ENCODE data around the gene DISP2.

The DISP2 gene

GRCh38 chr15:40325700-40326099 lies 32.3 kb upstream of the DISP2 start:
- no peak for DNase-seq

DNA sequence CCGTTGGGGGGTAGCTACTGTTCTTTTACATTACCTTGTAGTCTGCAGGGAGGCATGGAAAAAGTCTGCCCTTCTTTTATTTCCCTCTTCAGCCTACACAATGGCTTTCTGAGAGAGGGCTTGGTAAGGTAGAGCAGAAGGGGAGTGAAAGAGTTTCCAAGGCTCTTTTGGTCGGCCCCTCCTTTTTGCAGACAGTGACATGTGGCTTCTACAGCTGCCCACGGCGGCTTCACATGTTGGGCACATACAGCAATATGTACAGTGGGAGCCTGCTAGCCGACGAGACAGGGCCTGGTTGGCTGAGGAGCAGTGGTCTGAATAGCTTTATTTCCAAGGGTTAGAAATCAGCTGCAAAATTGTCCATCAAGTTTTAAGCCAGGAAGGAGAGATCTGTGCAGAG lies 30.6 kb upstream of the DISP2 start:
- DNase-seq, result no peak

GRCh38 chr15:40328176-40328575 lies 29.8 kb upstream of the DISP2 start:
- no peak for DNase-seq

GRCh38 chr15:40328751-40329150 lies 29.3 kb upstream of the DISP2 start:
- no peak for DNase-seq

DNA sequence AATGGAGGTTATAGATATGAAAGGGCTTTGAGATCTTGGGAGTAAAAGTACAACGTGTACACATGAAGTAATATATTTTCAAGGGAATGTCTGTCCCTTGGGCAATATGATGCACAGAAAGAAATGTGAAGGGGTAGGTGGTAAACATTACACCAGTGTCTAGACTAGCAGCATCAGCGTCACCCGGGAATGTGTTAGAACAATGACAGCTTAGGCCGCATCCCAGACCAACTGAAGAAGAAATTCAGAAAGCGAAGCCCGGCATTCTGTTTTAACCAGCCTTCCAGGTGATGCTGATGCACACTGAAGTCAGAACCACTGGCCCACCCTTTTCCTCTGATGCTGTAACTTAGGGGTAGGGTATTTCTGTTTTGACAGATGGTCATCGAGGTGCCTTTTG lies 28.2 kb upstream of the DISP2 start:
- no peak for DNase-seq

DNA sequence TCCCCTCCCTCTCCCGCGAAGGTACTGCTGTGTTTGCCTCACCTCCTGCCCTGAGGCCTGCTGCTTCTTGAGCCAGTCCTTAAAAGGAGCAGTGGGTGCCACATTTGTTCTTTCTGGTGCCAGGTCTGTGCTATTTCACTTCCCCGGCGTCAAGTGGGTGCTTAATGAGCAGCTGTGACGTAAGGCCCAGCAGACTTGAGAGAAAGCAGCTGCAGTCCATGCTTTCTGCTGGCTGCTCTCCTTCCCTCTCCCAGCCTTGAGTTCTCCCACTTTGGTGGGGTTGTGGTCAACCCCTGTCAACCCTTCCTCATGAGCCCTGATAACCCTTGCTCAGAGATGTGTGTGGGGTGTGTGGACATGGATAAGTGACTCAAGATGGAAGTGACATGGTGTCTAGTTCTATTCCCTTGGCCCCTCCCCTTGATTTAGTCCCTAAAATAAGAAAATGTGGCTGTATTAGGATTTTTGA lies 27.6 kb upstream of the DISP2 start:
- no peak for DNase-seq

DNA sequence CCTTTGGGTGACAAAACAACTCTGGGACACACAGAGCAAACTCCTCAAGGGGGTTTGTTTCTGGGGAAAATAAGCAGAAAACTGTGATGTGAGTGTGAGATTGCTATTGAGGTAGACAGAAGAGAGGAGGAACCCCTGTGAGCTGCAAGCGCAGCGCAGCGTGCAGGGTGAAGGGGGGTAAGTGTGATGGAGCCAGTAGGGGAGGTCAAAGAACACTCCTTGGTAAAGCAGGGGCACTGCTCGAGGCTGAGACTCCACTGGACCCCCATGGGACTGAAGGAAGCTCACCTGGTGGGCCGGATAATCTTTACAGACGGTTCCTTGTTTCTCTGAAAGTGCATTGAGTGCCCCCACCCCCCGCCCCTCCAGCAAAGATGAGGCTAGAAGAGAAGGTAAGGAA lies 27.0 kb upstream of the DISP2 start:
- DNase-seq, result no peak

GRCh38 chr15:40331637-40332036 lies 26.4 kb upstream of the DISP2 start:
- no peak for DNase-seq

DNA sequence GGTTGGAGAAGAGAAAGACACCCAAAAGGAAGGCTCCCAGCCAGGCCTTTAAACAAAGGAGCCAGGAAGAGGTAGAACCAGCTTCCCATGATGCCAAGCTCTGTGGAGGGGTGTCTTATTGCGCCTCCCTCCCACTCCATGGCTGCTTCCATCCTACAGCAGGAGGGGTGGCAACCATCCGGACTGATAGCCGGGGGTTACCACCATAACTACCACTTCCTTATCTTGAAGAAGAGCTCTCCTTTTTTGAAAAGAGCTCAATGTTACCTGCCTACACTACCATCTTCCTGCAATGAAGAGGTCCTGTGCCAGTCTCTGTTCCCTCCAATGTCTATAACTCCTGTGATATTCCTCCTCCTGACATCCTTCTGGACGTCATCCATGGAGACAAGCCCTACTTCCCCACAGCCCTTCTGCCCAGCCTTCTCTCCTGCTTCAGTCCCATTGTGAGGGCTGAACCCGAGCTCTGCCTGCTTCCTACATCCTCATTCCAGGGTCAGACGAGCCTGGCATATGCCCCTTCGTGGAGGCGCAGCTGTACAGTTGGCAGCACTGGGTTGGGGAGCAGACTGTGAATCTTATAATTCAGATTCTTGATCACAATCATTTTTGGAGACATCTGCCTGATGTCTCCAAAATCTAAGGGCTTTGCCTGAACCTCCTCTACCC lies 25.8 kb upstream of the DISP2 start:
- no peak for DNase-seq

DNA sequence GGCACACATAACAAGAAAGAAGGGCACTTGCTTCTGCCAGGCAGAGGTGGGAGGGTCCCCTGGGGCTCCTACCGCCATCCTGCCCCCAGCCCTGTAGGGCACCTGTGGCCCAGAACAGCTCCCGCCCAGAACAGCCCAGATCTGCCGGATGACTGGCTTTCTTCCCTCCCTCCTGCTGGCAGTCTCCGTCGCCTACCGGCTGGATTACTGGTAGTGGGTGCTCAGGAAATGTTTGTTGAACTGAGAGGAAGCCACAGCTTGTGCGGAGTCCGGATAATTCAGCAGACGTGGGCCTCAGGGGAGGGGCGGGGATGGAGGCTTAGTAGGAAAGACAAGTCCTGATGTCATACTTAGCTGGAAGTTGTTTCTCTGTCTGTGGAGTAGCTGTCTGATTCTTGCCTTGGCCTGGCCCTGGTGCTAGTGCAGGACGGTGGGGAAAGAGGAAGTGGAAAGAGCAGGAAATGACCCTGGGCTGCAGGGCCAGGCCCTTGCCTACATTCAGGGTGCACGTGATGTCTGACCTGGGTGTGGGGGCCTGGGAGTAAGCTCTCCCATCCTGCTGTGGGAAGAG lies 24.0 kb upstream of the DISP2 start:
- DNase-seq, result no peak

DNA sequence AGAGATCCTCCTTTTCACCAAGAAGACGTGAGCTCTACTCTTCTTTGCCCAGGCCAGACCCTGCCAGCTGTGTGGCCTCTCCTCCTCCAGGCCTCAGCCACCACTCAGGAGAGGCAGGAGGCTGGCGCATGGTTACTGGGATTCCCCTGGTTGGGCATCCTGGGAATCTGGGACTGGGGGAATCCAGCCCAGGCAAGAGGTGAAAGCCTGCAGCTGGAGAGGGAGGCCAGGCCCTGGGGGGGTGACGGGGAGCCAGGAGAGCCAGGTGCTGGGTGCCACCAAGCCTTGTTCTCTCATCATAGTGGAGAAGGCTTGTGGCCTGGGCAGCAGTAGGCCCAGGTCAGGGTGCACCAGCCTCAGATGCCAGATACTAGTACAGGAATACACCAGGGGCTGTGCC lies 23.5 kb upstream of the DISP2 start:
- no peak for DNase-seq

- no peak for DNase-seq
These were observed 22.9 kb upstream of the DISP2 start for GRCh38 chr15:40334941-40335795.

GRCh38 chr15:40335938-40336743 lies 21.9 kb upstream of the DISP2 start:
- DNase-seq, result no peak

DNA sequence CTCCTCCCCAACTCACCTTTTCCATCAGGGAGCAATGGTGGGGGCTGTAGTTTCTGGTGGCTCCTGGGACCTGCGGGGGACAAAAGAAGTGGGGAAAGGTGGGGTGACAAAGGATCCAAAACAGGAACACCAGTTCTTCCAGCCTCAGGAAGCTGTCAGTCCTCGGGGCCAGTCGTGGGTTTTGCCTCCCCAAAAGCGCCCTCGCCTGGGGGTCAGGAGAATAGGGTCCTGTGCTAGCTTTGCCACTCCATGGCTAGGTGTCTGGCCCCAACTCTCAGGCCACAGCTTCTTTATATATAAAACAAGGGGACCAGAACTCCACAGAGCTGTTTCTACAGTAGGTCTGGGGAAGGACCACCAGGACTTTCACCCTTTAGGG lies 21.3 kb upstream of the DISP2 start:
- DNase-seq, result no peak

- no peak for DNase-seq
These were observed 20.4 kb upstream of the DISP2 start for GRCh38 chr15:40337597-40337996.

- peak; percentile 54 to 72 (median 65) for DNase-seq
These were observed 19.9 kb upstream of the DISP2 start for GRCh38 chr15:40338041-40338657.

DNA sequence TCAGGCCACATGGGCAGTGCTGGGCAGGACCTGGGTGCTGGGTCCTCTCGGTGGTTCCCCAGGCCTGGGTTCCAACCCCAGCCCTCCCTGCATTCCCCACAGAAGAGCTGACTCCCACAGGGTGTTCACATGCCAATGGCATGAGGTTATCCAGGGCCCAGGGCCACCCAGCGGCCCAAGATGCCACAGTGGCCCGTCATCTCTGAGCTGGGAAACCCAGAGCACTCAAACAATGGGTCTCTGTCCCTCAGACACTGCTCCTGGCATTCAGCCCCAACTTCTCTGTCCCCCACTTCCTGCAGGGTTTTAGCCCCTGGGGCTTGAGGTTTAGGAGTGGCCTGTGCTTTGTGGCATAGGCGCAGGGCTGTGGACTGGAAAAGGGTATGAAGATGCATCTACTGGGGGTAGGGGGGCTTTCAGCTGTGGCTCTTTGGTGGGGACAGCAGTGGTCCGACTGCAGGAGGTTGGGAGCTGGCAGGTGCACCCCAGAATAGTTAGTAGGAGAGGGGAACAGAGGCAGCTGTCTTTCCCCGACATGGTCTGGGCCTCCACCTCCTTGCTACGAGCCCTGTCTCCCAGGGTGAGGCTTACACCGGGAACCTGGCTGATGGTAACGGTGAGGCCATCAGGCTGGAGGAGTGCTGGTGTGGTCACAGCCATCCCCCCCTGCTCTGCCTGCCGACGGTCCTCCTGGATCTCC lies 18.9 kb upstream of the DISP2 start:
- no peak for DNase-seq

- no peak for DNase-seq
These were observed 18.4 kb upstream of the DISP2 start for GRCh38 chr15:40339621-40339945.

DNA sequence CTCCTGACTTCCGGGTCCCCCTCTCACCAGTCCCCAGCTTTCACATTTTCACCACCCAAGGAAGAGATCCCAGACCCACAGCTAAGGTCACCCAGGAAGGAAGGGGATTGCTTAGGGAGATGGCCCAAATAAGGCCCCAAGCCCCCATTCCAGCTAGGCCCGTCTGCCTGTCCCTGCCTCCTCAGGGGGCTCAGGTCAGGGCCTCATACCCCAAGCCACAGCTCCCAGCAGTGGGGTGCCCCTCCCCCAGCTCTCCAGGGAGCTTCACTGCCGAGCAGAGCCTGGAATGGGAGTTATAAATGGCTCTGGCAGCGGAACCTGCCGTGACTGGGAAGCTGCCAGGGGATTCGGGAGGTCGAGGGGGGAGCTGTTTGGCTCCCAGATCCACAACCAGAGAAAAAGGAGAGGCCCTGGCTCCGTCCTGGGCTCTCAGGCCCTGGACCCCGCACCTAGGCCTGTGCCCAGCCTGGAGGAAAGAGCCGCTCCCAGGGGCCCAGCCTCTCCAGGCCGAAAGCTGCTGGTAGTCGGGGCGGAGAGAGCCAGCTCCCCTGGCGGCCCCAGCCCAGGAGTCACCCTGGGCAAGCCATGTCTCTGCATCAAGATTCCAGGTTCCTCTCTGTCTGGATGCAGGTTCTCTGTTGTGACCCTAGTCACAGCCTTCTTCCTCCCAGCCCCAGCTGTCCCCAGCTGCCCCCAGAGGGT lies 17.8 kb upstream of the DISP2 start:
- no peak for DNase-seq

- DNase-seq, result no peak
These were observed 17.1 kb upstream of the DISP2 start, which contains the start of gene CCDC9B for GRCh38 chr15:40340740-40341400. Gene CCDC9B (minus strand): TSS chr15:40340939. CDS start chr15:40340819, 120 bp downstream.

Data from T-helper 1 cell (primary cell).